Cortex of kidney (tissue), 1 donor: Measurements from ENCODE around the gene EPHB2.

ENCODE experiments used
- DNase-seq: peaks from one replicate; lab custom pipeline; 2025; lab: John Stamatoyannopoulos, UW

The EPHB2 gene

GRCh38 chr1:22953057-22953739 lies 242.6 kb downstream of the EPHB2 start:
- no peak for DNase-seq

- no peak for DNase-seq
Measured at GRCh38 chr1:22953740-22954141, 243.1 kb downstream of the EPHB2 start.

- DNase-seq, result no peak
Measured at GRCh38 chr1:22955146-22955545, 244.5 kb downstream of the EPHB2 start.

GRCh38 chr1:22957066-22957465 lies 246.4 kb downstream of the EPHB2 start:
- DNase-seq, result no peak

GRCh38 chr1:22958556-22958955 lies 247.9 kb downstream of the EPHB2 start:
- no peak for DNase-seq

- no peak for DNase-seq
Measured at GRCh38 chr1:22959545-22960360, 249.1 kb downstream of the EPHB2 start.

GRCh38 chr1:22962558-22962957 lies 251.9 kb downstream of the EPHB2 start:
- no peak for DNase-seq

GRCh38 chr1:22963044-22963677 lies 252.5 kb downstream of the EPHB2 start:
- DNase-seq, result no peak

GRCh38 chr1:22966309-22966708 lies 255.7 kb downstream of the EPHB2 start:
- DNase-seq, result no peak

- no peak for DNase-seq
Measured at GRCh38 chr1:22967833-22968232, 257.2 kb downstream of the EPHB2 start.

GRCh38 chr1:22969304-22969709 lies 258.7 kb downstream of the EPHB2 start:
- no peak for DNase-seq

- no peak for DNase-seq
Measured at GRCh38 chr1:22970096-22970495, 259.5 kb downstream of the EPHB2 start.
